GM12801 (cell line): ENCODE data around the gene FAM217B.

Experiments
- CTCF ChIP-seq: IDR thresholded peaks from one replicate; pipeline ENCODE4 v1.5.1; 2011; ENCODE audit warnings: control low read depth; ENCODE audit not compliant: insufficient read length; ENCODE audit errors: extremely low read depth

The FAM217B gene

GRCh38 chr20:59912609-59913008, 27.6 kb upstream of the FAM217B start:
- TF ChIP-seq CTCF = no peak

- no peak for TF ChIP-seq CTCF
Measured at GRCh38 chr20:59920944-59921343, 19.2 kb upstream of the FAM217B start.

- TF ChIP-seq CTCF = no peak
Measured at GRCh38 chr20:59923514-59923913, 16.7 kb upstream of the FAM217B start.

GRCh38 chr20:59925359-59925758, 14.8 kb upstream of the FAM217B start:
- TF ChIP-seq CTCF = no peak

GRCh38 chr20:59925899-59926298, 14.3 kb upstream of the FAM217B start:
- no peak for TF ChIP-seq CTCF

- no peak for TF ChIP-seq CTCF
Measured at GRCh38 chr20:59931511-59932312, 8.5 kb upstream of the FAM217B start.

- no peak for TF ChIP-seq CTCF
Measured at GRCh38 chr20:59932616-59933295, 7.4 kb upstream of the FAM217B start.
